OCI-LY3 (cell line): ENCODE data around the gene MRPL40.

Experiments
- EZH2phosphoT487 ChIP-seq: fragments of 200-600 bp; shearing (Covaris generic); IDR thresholded peaks from 2 replicates; pipeline ENCODE4 v1.6.1; 2018; ENCODE audit warnings: antibody characterized with exemption, mixed run types, low read depth
- TF ChIP-seq, protein P1 (sequence below): fragments of 200-600, 300-600 bp; sonication (generic); IDR thresholded peaks from 2 replicates; pipeline ENCODE4 v1.5.1; 2014; ENCODE audit warnings: antibody characterized with exemption, low read length, low read depth

DNA sequence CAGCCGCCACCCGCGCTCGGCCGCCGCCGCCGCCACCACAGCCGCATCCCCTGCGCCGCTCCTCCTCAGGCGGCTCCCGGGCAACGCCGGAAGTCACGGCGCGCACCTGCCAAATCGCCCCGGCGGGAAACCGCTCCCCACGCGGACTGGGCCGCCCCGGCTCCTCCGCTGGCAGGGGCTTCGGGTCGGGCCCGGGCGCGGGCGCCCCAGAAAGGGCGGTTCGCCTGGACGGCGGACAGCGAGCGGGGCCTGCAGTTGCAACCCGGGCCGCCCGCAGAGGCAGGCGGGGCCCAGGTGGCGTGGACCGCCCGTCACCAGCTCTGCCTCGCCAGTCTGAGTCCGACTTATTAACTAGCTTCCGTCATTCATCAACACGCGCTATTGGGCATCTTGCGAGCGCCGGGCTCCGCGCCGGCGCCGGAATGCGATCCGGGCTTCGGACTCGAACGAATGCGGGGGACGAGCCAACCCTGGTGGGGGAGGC lies 654 bp upstream of the MRPL40 start, which contains the start of gene HIRA:
- TF ChIP-seq, protein P1, sequence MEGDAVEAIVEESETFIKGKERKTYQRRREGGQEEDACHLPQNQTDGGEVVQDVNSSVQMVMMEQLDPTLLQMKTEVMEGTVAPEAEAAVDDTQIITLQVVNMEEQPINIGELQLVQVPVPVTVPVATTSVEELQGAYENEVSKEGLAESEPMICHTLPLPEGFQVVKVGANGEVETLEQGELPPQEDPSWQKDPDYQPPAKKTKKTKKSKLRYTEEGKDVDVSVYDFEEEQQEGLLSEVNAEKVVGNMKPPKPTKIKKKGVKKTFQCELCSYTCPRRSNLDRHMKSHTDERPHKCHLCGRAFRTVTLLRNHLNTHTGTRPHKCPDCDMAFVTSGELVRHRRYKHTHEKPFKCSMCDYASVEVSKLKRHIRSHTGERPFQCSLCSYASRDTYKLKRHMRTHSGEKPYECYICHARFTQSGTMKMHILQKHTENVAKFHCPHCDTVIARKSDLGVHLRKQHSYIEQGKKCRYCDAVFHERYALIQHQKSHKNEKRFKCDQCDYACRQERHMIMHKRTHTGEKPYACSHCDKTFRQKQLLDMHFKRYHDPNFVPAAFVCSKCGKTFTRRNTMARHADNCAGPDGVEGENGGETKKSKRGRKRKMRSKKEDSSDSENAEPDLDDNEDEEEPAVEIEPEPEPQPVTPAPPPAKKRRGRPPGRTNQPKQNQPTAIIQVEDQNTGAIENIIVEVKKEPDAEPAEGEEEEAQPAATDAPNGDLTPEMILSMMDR: no peak
- TF ChIP-seq EZH2phosphoT487: no peak
